Esophagus squamous epithelium (tissue), 5 donors: ENCODE measurements around the gene CEP170. TPM values are rescaled to one million over a fixed set of nuclear protein-coding genes. Genes with fewer than 3 reads are reported as not detected.

Experiments
- DNase-seq: peaks from one replicate; lab custom pipeline; 2025; lab: John Stamatoyannopoulos, UW
- H3K27ac ChIP-seq, 4 donors: fragments of 200-600 bp; sonication (generic); one replicate each; pipeline ENCODE4 v1.5.1; 2016 to 2019; ENCODE audit warnings: mild to moderate bottlenecking in 1 of 4
- H3K27me3 ChIP-seq, 4 donors: fragments of 200-600 bp; sonication (generic); 1 replicate in 3 of 4; 2 replicates in 1 of 4; pipeline versions ENCODE4 v1.5.1 to v1.6.0; 2017 to 2021; ENCODE audit warnings: antibody characterized with exemption in 1 of 4
- H3K36me3 ChIP-seq, 3 donors: fragments of 200-600 bp; sonication (generic); one replicate each; pipeline ENCODE4 v1.5.1; 2016 to 2019
- H3K4me1 ChIP-seq, 3 donors: fragments of 200-600 bp; sonication (generic); one replicate each; pipeline ENCODE4 v1.5.1; 2017 to 2019
- H3K4me3 ChIP-seq, 4 donors: fragments of 200-600 bp; sonication (generic); 1 replicate in 3 of 4; 2 replicates in 1 of 4; pipeline ENCODE4 v1.5.1; 2016 to 2019; ENCODE audit warnings: mild to moderate bottlenecking in 2 of 4, moderate library complexity in 1 of 4
- H3K9me3 ChIP-seq, 3 donors: fragments of 200-600 bp; sonication (generic); one replicate each; pipeline ENCODE4 v1.5.1; 2016 to 2019
- CTCF ChIP-seq, 6 experiments: fragments of 450-650 bp in 4 of 6; fragments of 200-600 bp in 2 of 6; sonication (generic) in 2 of 6; IDR thresholded peaks; one replicate each; pipeline ENCODE4 v1.5.1; 2016 to 2019; ENCODE audit warnings: antibody characterized with exemption in 6 of 6, mild to moderate bottlenecking in 4 of 6, moderate library complexity in 4 of 6
- POLR2A ChIP-seq, 4 donors: fragments of 450-650 bp; IDR thresholded peaks; one replicate each; pipeline ENCODE4 v1.6.1; 2017; ENCODE audit warnings: antibody characterized with exemption in 4 of 4, mild to moderate bottlenecking in 4 of 4, moderate library complexity in 3 of 4
- WGBS, 2 donors: methylation state at CpG; one replicate each; pipeline ENCODE4 v1.1.5; 2018; 5-methylcytosine and 5-hydroxymethylcytosine counted together
- intact Hi-C: fragments of 100-400 bp; cut with DNase I; formaldehyde crosslinking; loops from one replicate; pipeline ENCODE4 v1.15.0; 2022
- total RNA-seq, 4 donors: library from RNA; depleted of rRNA; stranded (reverse); fragments of >200 nt; gene quantifications; one replicate each; pipeline ENCODE4 v1.1.0, GENCODE V29; 2016
- donor health status: DM: yes; HTN: yes; CAD: no.

CEP170 gene
- total RNA-seq, 4 donors from 2014 or later: 10.4 to 19.5 (median 11.4) TPM

GRCh38 chr1:243293941-243294722, 39.1 kb upstream of the CEP170 start:
- peaks cover 0 to 7% (median 0%) of the 10 kb centered on the region in 3 donors for H3K4me1 ChIP-seq
- WGBS, 2 donors: 58 to 65% methylated on average over 4 of the region's 4 CpGs
- peaks cover 0 to 87% (median 6%) of the 10 kb centered on the region in 3 donors for H3K36me3 ChIP-seq
- no peak for TF ChIP-seq POLR2A (IDR thresholded peaks at IDR 0.05)
- TF ChIP-seq CTCF (IDR thresholded peaks at IDR 0.05): no peak
- intact Hi-C loops: no loop called here
- DNase-seq: no peak
- H3K27me3 ChIP-seq: no peaks in the 10 kb centered on the region
- H3K27ac ChIP-seq: no peak overlapping the region
- no peaks in the 10 kb centered on the region for H3K9me3 ChIP-seq
- H3K4me3 ChIP-seq: no peak overlapping the region

- DNase-seq: no peak
- 93 to 96% methylated on average over 5 of the region's 5 CpGs for WGBS, 2 donors
- Histone ChIP-seq H3K36me3 (peaks cover 0 to 86% (median 6%) of the 10 kb centered on the region in 3 donors), H3K27ac (no peak overlapping the region), H3K4me3 (no peak overlapping the region), H3K4me1 (peaks cover 0 to 19% (median 4%) of the 10 kb centered on the region in 3 donors), H3K27me3 (no peaks in the 10 kb centered on the region), H3K9me3 (no peaks in the 10 kb centered on the region)
- intact Hi-C loops: no loop called here
- TF ChIP-seq POLR2A (IDR thresholded peaks at IDR 0.05) (no peak), CTCF (IDR thresholded peaks at IDR 0.05) (no peak)
Measured at GRCh38 chr1:243292117-243292516, 37.0 kb upstream of the CEP170 start.

- WGBS, 2 donors: 78 to 91% methylated on average over 1 of the region's 1 CpG
- DNase-seq: no peak
- Histone ChIP-seq H3K27ac (no peak overlapping the region), H3K4me3 (no peak overlapping the region), H3K4me1 (peaks cover 0 to 22% (median 4%) of the 10 kb centered on the region in 3 donors), H3K9me3 (no peaks in the 10 kb centered on the region), H3K36me3 (peaks cover 0 to 87% (median 6%) of the 10 kb centered on the region in 3 donors), H3K27me3 (no peaks in the 10 kb centered on the region)
- intact Hi-C loops: no loop called here
- TF ChIP-seq POLR2A (IDR thresholded peaks at IDR 0.05) (no peak), CTCF (IDR thresholded peaks at IDR 0.05) (no peak)
Measured at GRCh38 chr1:243291292-243291691, 36.2 kb upstream of the CEP170 start.

- Histone ChIP-seq H3K27me3 (no peaks in the 10 kb centered on the region), H3K4me1 (peaks cover 0 to 15% (median 4%) of the 10 kb centered on the region in 3 donors), H3K9me3 (no peaks in the 10 kb centered on the region), H3K27ac (peak overlapping the region in 3 of 4 donors; percentile 3 to 49 (median 12)), H3K36me3 (peaks cover 0 to 89% (median 3%) of the 10 kb centered on the region in 3 donors), H3K4me3 (no peak overlapping the region)
- 72 to 80% methylated on average over 6 of the region's 6 CpGs for WGBS, 2 donors
- intact Hi-C loops: no loop called here
- no peak for DNase-seq
- TF ChIP-seq POLR2A (IDR thresholded peaks at IDR 0.05): no peak
- no peak for TF ChIP-seq CTCF (IDR thresholded peaks at IDR 0.05)
Measured at GRCh38 chr1:243288062-243288461, 33.0 kb upstream of the CEP170 start.

- WGBS, 2 donors: 4 to 11% methylated on average over 1 of the region's 1 CpG
- H3K27me3 ChIP-seq: no peaks in the 10 kb centered on the region
- TF ChIP-seq CTCF (IDR thresholded peaks at IDR 0.05): no peak
- no peak for TF ChIP-seq POLR2A (IDR thresholded peaks at IDR 0.05)
- H3K27ac ChIP-seq: peak overlapping the region in 3 of 4 donors; percentile 3 to 49 (median 12)
- no peaks in the 10 kb centered on the region for H3K9me3 ChIP-seq
- DNase-seq: no peak
- intact Hi-C loops: no loop called here
- H3K4me3 ChIP-seq: no peak overlapping the region
- peaks cover 0 to 89% (median 0%) of the 10 kb centered on the region in 3 donors for H3K36me3 ChIP-seq
- peaks cover 0 to 15% (median 4%) of the 10 kb centered on the region in 3 donors for H3K4me1 ChIP-seq
Measured at GRCh38 chr1:243287652-243288051, 32.6 kb upstream of the CEP170 start.
